Forelimb muscle (tissue), 1 donor: ENCODE measurements around the gene ACBD6. TPM values are rescaled to one million over a fixed set of nuclear protein-coding genes. Genes with fewer than 3 reads are reported as not detected.
"Not testable (repeated sequence)": the region's sequence is repeated elsewhere in the genome, so short reads cannot be mapped to it uniquely, and the experiment has no call there.

ENCODE experiments used
- DNase-seq: peaks from one replicate; pipeline ENCODE4 v3.0.0-alpha.2; 2013; ENCODE audit warnings: low read depth
- polyA plus RNA-seq: library from polyadenylated mRNA; unstranded; fragments of 120-200 nt; gene quantifications from one replicate; pipeline ENCODE4 v1.2.1, GENCODE V29; 2013; ENCODE audit not compliant: insufficient read length

ACBD6 gene, protein sequence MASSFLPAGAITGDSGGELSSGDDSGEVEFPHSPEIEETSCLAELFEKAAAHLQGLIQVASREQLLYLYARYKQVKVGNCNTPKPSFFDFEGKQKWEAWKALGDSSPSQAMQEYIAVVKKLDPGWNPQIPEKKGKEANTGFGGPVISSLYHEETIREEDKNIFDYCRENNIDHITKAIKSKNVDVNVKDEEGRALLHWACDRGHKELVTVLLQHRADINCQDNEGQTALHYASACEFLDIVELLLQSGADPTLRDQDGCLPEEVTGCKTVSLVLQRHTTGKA
- 44.2 TPM for polyA plus RNA-seq

DNA sequence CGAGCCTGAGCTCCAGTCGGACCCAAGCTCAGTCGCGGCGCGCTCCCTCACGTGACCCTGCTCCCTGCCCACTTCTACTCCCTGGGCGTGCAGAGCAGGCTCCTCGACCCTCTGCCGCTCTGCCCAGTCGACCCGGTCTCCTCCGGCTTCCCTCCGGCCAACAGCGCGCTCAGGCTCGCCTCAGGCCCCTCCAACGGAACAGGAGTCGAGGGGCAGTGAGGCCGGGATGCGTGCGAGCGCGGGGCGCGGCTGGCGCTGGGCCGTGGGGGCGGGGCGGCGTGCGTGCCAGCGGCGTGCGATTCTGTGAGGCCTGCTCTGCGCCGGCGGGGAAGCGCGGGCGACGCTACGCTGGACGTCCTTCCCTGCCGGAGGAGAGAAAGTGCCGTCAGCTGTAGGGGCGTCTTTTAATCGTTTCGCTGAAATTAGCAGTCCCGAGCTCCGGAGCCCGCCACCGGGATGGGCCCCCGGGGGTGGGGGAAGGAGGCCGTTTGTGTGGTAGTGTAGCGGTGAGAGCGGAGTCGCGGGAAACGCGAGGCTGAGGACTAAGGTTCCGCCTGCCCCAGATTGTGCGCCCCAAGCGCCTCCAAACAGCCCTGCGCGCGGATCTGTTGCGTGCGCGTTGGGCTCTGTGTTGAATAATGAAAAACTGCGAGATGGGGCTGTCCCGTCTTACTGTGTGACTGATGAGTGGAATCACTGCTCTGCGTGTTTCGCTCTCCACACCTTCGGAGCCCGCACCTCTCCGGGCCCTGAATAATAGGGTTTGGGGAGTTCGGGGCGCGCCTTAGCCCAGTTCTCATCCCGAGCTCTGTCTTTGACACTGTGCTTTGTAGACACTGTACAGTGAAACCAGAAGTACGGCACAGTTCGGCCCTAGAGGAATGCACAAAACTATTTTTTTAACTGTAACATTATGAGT is at the start of gene ACBD6:
Gene ACBD6, minus strand, starts transcription at position 217 of the 919 bp plus-strand sequence. CDS start 311 bp downstream, outside the sequence.
- peak; percentile 65 for DNase-seq

DNA sequence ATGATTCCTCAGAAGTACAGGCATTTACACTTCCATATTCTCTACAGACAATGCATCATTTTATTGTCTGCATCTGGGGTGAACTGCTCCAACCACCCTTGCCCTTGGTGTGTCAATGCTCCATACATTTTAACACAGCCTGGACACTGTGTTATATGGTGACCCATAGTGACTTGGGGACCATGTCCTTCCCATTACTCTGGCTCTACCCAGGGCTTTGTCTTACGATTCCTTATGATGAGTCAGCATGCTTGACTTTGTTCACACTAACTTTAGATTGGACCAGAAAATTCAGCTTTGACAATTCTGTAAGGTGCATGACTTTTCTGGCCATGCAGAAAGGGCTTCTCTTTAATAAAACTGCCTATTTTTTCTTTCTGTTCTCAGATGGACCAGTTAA is 49.6 kb upstream of the ACBD6 start:
- DNase-seq, result no peak

DNA sequence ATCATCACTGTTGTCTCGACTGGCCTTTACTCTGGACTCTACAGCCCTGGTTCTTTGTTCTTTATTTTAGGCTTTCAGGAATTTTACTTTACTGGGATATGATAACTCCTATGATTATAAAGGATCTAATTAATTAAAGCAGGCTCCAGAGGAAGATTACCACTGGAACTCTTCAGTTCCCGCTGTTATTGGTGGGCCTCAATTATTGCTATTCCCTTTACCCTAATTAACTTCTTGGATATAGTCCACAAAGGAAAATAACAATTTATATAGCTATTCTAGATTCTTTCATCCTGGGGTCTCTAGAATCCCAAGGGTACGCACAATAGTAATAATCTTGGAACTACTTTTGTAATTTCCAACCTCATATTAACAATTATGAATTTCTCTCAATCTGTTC is 47.9 kb upstream of the ACBD6 start:
- no peak for DNase-seq

DNA sequence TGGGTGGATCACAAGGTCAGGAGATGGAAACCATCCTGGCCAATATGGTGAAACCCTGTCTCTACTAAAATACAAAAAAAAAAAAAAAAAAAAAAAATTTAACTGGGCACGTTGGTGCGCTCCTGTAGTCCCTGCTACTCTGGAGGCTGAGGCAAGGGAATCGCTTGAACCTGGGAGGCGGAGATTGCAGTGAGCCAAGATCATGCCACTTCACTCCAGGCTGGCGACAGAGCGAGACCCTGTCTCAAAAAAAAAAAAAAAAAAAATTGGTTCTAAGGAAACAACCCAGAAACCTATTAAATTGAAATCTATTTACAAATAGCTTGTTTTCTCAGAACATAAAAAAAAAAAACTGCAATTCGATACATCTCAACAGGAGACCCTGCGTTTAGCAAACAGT is 47.4 kb upstream of the ACBD6 start:
- not testable (repeated sequence) for DNase-seq

DNA sequence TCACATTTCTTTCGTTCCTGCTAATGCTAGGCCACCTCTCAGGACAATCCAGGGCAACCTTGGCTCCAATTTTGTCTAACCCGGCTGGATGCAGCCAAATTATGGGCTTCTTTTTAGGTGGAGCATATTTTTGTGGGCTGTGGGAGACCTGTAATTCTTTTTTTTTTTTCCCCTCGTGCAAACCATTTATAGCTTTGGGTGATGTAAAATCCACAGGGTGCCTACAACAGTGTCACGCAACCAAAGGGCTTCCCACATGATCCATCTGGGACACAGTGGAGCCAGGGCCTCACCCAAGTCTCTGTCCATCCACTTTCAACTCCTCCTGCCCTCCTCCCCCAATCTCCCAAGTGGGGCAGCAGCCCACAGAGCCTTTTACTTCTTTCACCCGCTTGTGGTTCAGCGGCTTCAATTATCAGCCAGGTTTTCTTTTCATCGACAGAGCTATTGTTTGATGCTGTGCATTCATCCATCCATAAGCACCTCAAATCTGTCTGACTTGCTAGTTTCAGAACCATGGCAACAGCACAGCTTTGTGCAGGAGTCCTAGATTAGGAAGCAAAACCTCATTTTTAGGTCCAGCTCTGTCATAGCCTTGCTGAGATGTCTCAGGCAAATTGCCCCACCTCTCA is 46.4 kb upstream of the ACBD6 start:
- DNase-seq, result no peak

DNA sequence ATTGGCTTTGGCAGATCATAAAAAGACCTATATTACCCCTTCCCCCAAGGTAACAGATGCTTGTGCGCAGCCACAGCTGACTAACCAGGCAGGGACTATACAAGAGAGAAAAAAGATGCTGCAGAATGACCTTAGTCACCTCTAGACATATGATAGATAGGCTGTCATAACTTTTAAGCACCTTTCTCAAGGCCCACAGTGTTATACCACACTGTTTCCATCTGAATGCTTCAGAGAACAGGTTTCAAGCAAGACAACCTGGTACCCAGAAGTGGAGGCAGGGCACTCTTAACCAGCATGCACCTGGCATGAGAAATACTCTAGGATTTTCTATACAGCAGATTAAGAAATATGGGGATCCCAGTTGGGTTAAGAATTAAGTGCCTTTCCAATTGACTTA is 43.6 kb upstream of the ACBD6 start:
- no peak for DNase-seq

DNA sequence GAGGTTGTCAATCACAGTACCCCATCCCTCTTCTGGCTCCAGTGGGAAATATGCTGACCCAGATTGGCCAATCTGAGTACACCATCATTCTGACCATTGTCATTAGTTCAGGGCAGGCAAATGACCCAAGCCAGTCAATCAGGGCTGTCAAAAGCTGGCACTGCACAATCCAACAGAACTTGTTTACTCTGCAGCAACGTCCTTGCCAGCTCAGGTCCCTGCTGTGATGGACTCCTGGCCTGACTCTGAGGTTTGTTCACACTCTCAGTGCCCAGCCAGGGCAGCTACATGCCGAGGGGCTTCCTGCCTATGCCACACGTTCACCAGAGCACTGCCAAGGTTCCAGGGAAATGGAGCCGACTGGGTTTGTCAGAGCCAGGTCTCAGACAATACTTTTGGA is 41.7 kb upstream of the ACBD6 start:
- DNase-seq, result no peak

DNA sequence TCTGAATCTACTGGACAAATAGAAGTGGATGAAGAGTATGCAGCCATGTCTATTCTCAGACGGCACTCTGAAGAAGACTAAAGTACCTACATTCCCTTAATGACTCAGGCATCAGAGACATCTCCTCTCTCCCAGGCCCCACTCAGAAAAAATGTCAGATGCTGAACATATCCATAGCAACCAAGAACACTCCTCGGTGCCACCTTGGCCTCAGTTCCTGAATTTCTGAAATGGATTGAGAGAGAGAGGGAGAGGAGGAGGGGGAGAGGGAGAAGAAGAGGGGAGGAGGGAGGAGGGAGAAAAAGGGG is 40.4 kb upstream of the ACBD6 start:
- DNase-seq, result no peak

DNA sequence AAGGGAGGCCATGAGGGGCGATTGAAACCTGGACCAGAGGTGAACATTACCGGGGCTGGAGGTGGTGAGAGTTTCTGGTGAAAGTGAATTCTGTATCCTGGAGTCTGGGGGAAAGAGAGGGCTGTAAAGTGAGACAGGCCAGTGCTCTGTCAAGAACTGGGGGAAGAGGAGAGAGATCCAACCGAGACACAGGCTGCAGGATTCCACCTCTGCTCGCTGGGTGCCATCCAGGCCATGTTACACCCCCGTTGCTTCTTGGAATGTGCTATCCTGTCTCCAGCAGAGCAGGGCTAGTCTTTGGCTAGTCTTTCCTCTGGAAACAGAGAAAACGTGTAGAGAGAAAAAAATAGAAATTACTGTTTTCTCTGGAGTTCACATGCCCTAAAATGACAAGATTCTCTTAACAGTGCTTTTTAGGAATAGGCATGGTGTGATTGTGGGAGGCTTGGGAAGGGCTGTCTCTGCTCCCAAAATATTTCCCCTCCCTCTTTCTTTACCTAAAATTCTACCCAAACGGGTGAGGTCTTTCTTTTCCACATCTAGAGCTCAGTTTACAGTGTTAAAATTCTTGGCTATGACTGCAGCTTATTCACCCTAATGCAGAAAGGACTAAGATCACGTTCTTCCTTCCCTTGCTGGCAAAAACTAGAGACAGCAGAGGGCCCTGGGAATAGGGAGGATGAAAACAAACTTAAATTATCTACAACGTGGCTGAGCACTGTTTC is 39.9 kb upstream of the ACBD6 start:
- DNase-seq, result no peak

DNA sequence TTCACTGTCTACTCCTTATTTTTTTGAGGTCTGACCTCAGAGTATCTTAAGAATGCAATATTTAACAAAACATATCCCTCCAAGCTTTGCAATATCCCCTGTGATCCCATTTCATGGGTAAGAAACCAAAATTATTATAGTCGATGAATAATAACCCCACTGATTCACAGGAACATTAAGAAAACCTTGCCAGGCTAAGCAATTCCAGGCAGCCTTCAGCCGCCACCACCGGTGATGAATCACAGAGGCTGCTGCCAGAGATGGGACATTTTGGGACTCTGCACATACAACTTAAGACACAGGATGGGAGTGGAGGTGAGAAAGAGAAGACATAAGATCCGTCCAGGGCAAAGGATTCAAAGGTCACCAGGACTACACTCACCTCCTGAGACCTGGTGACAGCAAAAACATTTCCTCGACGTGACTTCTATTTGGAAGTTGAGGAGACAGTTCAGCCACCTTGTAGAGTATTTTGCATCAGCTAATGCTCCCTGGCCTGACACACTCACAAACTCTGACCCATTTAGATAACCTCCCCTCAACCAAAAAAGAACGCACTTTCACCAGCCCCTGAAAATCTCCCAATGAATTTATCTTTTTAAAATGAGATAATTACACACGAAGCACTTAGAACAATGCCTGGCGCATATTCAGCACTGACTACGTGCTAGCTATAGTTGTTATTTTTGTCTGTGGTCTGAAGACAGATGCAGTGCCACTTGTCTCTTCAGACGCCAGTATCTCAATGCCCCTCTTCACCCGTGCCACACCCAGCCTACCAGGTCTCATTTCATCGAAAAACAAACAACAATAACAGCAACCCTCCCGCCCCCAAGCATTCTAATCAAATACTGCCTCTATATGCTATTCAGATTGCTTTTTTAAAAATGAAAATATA is 38.6 kb upstream of the ACBD6 start:
- no peak for DNase-seq

DNA sequence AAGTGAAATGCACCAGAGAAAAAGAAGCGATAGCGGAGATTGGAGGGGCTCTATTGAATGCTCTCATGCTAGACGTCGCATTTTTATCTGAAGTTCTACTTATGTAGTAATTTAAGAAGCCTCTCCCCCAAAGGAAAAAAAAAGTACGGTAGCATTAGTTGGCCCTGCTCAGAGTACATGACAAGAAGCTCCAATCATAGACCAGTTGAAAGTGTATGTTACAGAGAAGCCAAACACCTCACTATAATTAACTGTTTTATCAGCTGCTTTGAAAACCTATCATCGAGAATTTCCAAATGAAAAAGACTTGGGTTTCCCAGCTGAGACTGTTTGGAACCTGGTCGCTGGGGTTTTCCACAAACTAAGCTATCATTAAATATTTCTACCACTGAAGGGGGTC is 36.8 kb upstream of the ACBD6 start:
- DNase-seq, result no peak

DNA sequence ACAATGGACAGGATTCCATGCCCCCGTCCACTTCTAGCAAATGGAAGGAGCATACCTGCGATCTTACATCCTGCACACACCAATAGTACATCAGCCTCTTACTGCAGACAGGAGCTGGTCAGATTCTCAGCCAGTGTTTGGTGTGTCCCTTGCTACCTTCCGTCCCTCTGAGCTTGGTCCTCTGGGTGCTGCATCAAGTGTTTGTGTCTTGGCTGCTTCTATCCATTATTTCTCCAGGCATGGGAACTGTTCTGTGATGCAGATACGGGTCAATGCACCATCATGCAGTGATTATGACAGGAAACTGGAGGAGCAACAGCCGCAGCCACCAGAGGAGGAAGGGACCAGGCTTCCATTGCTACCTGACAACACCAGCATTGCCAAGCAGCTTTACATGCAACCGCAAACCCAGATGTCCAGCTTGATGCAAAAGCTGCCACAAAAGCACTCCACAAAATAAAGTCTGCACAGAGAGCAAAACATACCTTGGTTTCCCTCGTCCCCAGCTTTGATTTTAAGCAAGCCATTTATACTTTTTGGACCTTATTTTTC is 34.5 kb upstream of the ACBD6 start:
- no peak for DNase-seq

DNA sequence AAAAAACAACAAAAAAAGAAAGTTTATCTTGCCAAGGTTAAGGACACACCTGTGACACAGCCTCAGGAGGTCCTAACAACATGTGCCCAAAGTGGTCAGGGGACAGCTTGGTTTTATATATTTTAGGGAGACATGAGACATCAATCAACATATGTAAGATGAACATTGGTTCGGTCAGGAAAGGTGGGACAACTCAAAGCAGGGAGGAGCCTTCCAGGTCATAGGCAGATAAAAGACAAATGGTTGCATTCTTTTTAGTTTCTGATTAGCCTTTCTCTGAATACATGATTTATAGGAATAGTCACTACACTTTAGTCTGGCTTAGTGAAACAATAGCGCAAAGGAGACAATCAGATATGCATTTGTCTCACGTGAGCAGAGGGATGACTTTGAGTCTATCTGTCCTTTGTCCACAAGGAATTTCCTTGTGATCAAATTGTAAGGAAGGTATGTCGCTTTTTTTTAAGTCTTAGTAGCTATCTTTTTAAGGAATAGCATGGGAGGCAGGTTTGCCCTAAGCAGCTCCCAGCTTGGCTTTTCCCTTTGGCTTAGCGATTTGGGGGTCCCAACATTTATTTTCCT is 33.1 kb upstream of the ACBD6 start:
- DNase-seq, result no peak

DNA sequence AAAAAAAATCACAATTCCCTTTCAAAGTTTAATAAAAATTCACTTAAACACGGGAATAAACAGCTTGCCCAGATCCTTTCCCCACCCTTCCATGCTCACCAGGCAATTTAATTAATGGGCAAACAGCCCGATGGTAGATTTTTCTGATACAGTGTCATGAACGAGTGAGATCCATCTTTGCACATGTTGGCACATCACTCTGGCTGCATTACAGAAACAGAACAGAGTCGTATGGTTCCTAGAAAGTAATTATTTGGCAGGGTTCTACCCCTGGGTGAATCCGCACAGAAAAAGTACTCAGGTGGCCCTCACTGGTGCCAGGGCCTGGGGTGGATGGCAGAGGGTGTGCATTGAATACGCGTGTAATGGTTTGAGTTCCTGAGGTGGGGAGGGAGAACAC is 31.8 kb upstream of the ACBD6 start:
- DNase-seq, result no peak

DNA sequence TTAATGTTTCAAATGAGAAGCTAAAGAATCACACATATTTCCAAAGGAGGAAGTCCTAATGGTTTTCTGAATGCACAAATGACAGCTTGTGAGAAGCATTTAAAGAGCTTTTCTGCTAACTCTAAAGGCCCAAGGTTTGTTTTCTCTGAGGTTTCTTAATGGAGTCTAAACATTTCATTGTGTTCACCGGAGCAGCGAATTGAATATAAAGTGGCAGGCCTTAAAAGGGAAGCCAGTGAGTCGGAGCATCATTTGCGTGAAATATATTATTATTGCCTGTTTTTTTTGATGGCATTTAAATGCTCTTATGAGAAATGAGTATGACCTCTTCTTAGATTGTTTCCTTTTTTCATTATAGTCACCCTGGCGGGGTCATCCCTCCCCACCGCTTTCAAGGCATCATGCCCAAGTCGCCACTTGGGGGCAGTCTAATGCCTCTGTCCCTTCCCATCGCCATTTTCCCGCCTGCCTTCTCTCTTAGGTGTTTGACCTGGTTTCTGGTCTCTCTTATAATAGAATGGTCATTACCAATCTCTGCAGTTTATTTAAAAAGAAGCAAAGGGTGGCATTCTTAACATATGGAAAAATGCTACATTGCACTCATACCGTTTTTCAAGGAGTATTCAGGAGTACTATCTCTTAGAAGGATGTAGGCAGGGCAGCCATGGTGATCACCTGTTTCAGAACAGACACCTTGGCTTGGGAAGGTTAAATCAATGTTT is 31.1 kb upstream of the ACBD6 start:
- peak; percentile 6 for DNase-seq

DNA sequence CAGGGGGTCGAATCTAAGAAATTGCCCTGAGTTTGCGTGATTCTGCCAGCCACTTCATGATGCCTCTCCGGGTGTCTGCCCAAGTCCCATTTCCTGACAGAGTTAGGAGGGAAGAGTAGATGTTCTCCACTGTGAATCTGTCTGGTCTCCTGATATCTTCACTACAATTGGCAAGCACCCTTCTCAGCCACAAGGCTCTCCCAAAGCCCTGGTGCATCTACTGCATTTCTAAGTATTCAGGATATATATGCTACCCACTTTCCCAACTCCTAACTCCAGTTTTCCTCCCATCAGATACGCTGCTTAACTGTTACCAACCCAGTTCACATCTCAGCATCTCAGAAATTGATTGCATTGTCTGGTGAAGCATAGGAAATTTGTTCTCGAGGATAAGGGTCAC is 30.5 kb upstream of the ACBD6 start:
- no peak for DNase-seq

DNA sequence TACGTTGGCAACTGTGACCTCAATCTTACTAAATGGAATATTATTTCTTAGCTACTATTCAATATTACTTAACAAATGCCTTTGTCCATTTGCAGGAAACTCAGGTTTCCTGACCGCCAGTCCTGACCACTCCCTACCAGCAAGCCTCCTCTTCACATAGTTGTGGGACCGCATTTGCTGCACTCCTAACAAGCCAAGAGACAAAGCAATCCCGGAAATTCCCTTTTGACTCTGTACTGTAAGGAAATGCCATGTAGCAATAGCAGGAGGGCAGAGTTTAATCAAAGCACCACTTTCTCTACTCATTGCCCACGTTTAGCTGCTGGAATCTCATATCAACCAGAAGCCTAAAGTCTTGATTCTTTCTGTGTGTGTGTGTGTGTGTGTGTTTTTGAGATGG is 28.1 kb upstream of the ACBD6 start:
- DNase-seq, result no peak

DNA sequence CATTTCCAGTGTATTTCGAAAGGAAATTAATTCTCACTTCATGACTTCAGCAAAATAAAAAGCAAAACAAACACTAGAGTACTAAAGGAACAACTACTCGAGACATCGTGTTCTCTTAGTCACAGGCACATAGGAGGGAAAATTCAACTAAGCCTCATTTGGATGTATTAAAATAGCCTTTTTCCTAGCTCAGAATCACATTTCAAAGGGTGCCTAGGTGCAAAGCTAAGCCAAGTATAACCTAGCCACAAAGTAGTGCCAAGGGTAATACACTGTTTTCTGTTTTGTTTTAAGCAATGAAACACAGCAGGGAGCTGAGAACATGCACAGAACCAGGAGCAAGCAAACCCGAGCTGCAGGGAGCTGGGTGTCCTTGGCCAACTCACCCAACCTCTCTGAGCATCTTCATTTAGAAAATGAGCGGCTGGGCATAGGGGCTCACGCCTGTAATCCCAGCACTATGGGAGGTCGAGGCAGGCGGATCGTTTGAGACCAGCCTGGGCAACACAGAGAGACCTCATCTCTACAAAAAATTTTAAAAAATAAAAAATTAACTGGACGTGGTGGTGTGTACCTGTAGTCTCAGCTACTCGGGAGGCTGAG is 26.6 kb upstream of the ACBD6 start:
- no peak for DNase-seq

DNA sequence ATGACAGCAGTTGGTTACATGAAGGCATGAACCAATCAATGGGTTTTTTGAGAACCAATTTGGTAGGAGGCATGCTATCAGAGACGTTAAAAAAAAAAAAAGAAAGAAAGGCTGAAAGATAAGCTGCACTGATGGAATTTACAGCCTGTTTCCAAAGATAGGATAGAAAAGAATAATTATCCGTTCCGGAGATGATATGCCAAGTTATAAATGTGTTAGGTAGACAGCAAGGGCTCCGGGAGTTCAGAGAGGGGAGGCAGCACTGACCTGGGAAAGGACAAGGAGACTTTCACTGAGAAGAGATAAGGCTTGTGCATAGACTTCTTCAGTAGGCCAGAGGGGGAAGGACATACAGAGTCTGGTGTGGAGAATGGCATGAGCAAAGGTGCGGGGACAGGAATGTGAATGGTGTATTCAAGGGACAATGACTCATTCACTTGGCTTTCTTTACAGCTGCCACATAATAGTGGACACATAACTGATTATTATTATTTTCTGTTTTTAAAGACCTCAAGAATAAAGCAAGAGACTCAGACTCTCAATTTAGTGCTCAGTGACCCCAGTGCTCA is 24.8 kb upstream of the ACBD6 start:
- DNase-seq, result no peak
